OCI-LY7 (cell line): ENCODE results near the gene LRIG3. TPM values are rescaled to one million over a fixed set of nuclear protein-coding genes. Genes with fewer than 3 reads are reported as not detected.

Source experiments
- BruUV-seq: library from RNA; stranded (reverse); fragments of 400-500 nt; replicated peaks from 2 replicates; lab custom pipeline; 2021; lab: Mats Ljungman, UMichigan
- CTCF ChIA-PET: fragments of 300-600 bp; sonication (Branson Sonifier 250); formaldehyde crosslinking; loops from one replicate; lab custom pipeline; 2022; ENCODE audit warnings: antibody characterized with exemption; ENCODE audit not compliant: unreplicated experiment; lab: Charles Lee
- POLR2A ChIA-PET: fragments of 300-600 bp; sonication (Branson Sonifier 250); formaldehyde crosslinking; loops from one replicate; lab custom pipeline; 2022; ENCODE audit warnings: antibody characterized with exemption; lab: Charles Lee
- DNase-seq: peaks from one replicate; pipeline ENCODE4 v3.0.0-alpha.2; 2015; ENCODE audit warnings: low spot score
- H2AFZ ChIP-seq: fragments of 200-600 bp; sonication (generic), shearing (Covaris generic); 2 replicates; pipeline ENCODE4 v1.6.1; 2014; ENCODE audit warnings: mild to moderate bottlenecking, antibody characterized with exemption, low read length, moderate library complexity
- H3K27ac ChIP-seq: fragments of 200-600 bp; sonication (generic); 2 replicates; pipeline ENCODE4 v1.5.1; 2014; ENCODE audit warnings: mixed run types, low read depth, mild to moderate bottlenecking, moderate library complexity, low read length, inconsistent platforms; ENCODE audit not compliant: poor library complexity, severe bottlenecking
- H3K36me3 ChIP-seq: fragments of 200-600 bp; sonication (generic); 2 replicates; pipeline ENCODE4 v1.6.1; 2014; ENCODE audit warnings: mild to moderate bottlenecking, antibody characterized with exemption, low read length, moderate library complexity, mixed read lengths; ENCODE audit not compliant: insufficient read depth
- H3K4me1 ChIP-seq: fragments of 200-600 bp; sonication (generic); 2 replicates; pipeline ENCODE4 v1.5.1; 2014; ENCODE audit warnings: mild to moderate bottlenecking, low read length; ENCODE audit not compliant: insufficient read depth, poor library complexity, severe bottlenecking
- H3K4me2 ChIP-seq: fragments of 200-600 bp; sonication (generic); 2 replicates; pipeline ENCODE4 v1.6.1; 2014; ENCODE audit warnings: mild to moderate bottlenecking, low read length
- H3K4me3 ChIP-seq: fragments of 200-600 bp; sonication (generic); 2 replicates; pipeline ENCODE4 v1.5.1; 2014; ENCODE audit warnings: mild to moderate bottlenecking, low read depth, low read length; ENCODE audit not compliant: poor library complexity, severe bottlenecking
- H3K79me2 ChIP-seq: fragments of 200-600 bp; sonication (generic); 2 replicates; pipeline ENCODE4 v1.6.1; 2016; ENCODE audit warnings: low read depth, mild to moderate bottlenecking, low read length, moderate library complexity, mixed read lengths; ENCODE audit not compliant: insufficient read depth
- H3K9me2 ChIP-seq: fragments of 200-600 bp; sonication (generic); 2 replicates; pipeline ENCODE4 v1.6.1; 2016; ENCODE audit warnings: mild to moderate bottlenecking, low read length, mixed read lengths; ENCODE audit not compliant: insufficient read depth
- H3K9me3 ChIP-seq: fragments of 200-600 bp; sonication (generic); 2 replicates; pipeline ENCODE4 v1.6.1; 2014; ENCODE audit warnings: mild to moderate bottlenecking, mixed run types, low read length, mixed read lengths
- H4K20me1 ChIP-seq: fragments of 200-600 bp; sonication (generic); 2 replicates; pipeline ENCODE4 v1.6.1; 2014; ENCODE audit warnings: mild to moderate bottlenecking, antibody characterized with exemption, low read length, moderate library complexity, mixed read lengths; ENCODE audit not compliant: insufficient read depth
- CTCF ChIP-seq: fragments of 200-600 bp; sonication (generic); conservative IDR thresholded peaks from 2 replicates; pipeline ENCODE4 v1.5.1; 2014; ENCODE audit warnings: mild to moderate bottlenecking, antibody characterized with exemption, low read length, moderate library complexity, mixed read lengths
- EZH2phosphoT487 ChIP-seq: fragments of 200-600 bp; sonication (generic); IDR thresholded peaks from 2 replicates; pipeline ENCODE4 v1.6.1; 2018; ENCODE audit warnings: low read depth, borderline replicate concordance, mild to moderate bottlenecking, mixed run types, antibody characterized with exemption, low read length, moderate library complexity, mixed read lengths
- intact Hi-C: fragments of 100-400 bp; cut with micrococcal nuclease; formaldehyde crosslinking; loops from one replicate; pipeline ENCODE4 v1.10.0; 2022; ENCODE audit not compliant: unreplicated experiment
- total RNA-seq, 2 experiments: library from RNA; depleted of rRNA in 1 of 2; stranded (reverse); fragments of >200 nt in 1 of 2; shearing (Covaris generic) in 1 of 2; gene quantifications; 2 replicates each; pipeline ENCODE4 v1.2.3, GENCODE V29; 2014 to 2022

The LRIG3 gene
- total RNA-seq, 2 experiments from 2014 or later, result not detected

GRCh38 chr12:58895053-58895452 lies 25.3 kb downstream of the LRIG3 start:
- Histone ChIP-seq H3K9me2 (no peaks in the 10 kb centered on the region), H3K9me3 (no peaks in the 10 kb centered on the region), H3K27ac (no peak overlapping the region), H3K4me1 (no peaks in the 10 kb centered on the region), H2AFZ (no peak overlapping the region), H3K4me3 (no peak overlapping the region), H3K4me2 (no peak overlapping the region), H4K20me1 (no peaks in the 10 kb centered on the region), H3K36me3 (no peaks in the 10 kb centered on the region), H3K79me2 (no peaks in the 10 kb centered on the region)
- CTCF ChIA-PET, result no interaction called here
- no peak for DNase-seq
- BruUV-seq, result no TSS peak
- POLR2A ChIA-PET, result no interaction called here
- TF ChIP-seq CTCF, result no peak
- no peak for TF ChIP-seq EZH2phosphoT487
- intact Hi-C loops, result no loop called here

- Histone ChIP-seq H3K4me3 (no peak overlapping the region), H3K4me2 (no peak overlapping the region), H3K27ac (no peak overlapping the region), H3K9me3 (no peaks in the 10 kb centered on the region), H3K79me2 (no peaks in the 10 kb centered on the region), H3K36me3 (no peaks in the 10 kb centered on the region), H2AFZ (no peak overlapping the region), H3K9me2 (no peaks in the 10 kb centered on the region), H3K4me1 (no peaks in the 10 kb centered on the region), H4K20me1 (no peaks in the 10 kb centered on the region)
- BruUV-seq, result no TSS peak
- no peak for DNase-seq
- intact Hi-C loops, result no loop called here
- TF ChIP-seq CTCF (no peak), EZH2phosphoT487 (no peak)
- POLR2A ChIA-PET, result no interaction called here
- CTCF ChIA-PET, result no interaction called here
These were observed 26.3 kb downstream of the LRIG3 start for GRCh38 chr12:58894040-58894439.

GRCh38 chr12:58893495-58893894 lies 26.8 kb downstream of the LRIG3 start:
- Histone ChIP-seq H3K4me3 (no peak overlapping the region), H3K4me1 (no peaks in the 10 kb centered on the region), H3K4me2 (no peak overlapping the region), H4K20me1 (no peaks in the 10 kb centered on the region), H3K9me3 (no peaks in the 10 kb centered on the region), H2AFZ (no peak overlapping the region), H3K36me3 (no peaks in the 10 kb centered on the region), H3K27ac (no peak overlapping the region), H3K79me2 (no peaks in the 10 kb centered on the region), H3K9me2 (no peaks in the 10 kb centered on the region)
- CTCF ChIA-PET, result no interaction called here
- POLR2A ChIA-PET, result interaction anchor here (0.7 kb wide), 1 partner anchor 1050 kb away, joined by 4 read pairs; no protein-coding TSS in a partner anchor
- no TSS peak for BruUV-seq
- DNase-seq, result no peak
- TF ChIP-seq EZH2phosphoT487, result no peak
- TF ChIP-seq CTCF, result no peak
- intact Hi-C loops, result no loop called here
